Measurements from ENCODE around the gene HMGCR. TPM values are rescaled to one million over a fixed set of nuclear protein-coding genes. Genes with fewer than 3 reads are reported as not detected.
A peak's percentile ranks its signal among the peaks of the same experiment; 100 is the strongest.

HMGCR gene
- total and polyA plus RNA-seq, 9 of the 15 experiments (the other 6 are each of a cell fraction or from before 2014, with no cell fraction given) = 29.5 to 155 (median 61.5) TPM

GRCh38 chr5:75363726-75364495 lies 26.9 kb downstream of the HMGCR start (continued):
- no peak for TF ChIP-seq RBM15 (IDR thresholded peaks at IDR 0.05; ENCODE audit: insufficient read depth, low read length)
- peak; percentile 49; the same call in 1 of the 2 replicates for TF ChIP-seq MYNN (IDR thresholded peaks at IDR 0.05)
- TF ChIP-seq MYNN (CRISPR knock-in tag; IDR thresholded peaks at IDR 0.05) = no peak
- TF ChIP-seq NEUROD1 (IDR thresholded peaks at IDR 0.05; ENCODE audit: borderline replicate concordance, low read depth, low read length, partially characterized antibody) = no peak
- TF ChIP-seq, protein P1, sequence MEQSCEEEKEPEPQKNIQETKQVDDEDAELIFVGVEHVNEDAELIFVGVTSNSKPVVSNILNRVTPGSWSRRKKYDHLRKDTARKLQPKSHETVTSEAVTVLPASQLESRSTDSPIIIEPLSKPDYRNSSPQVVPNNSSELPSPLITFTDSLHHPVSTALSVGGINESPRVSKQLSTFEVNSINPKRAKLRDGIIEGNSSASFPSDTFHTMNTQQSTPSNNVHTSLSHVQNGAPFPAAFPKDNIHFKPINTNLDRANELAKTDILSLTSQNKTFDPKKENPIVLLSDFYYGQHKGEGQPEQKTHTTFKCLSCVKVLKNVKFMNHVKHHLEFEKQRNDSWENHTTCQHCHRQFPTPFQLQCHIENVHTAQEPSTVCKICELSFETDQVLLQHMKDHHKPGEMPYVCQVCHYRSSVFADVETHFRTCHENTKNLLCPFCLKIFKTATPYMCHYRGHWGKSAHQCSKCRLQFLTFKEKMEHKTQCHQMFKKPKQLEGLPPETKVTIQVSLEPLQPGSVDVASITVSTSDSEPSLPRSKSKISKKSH (CRISPR knock-in tag; IDR thresholded peaks at IDR 0.05) = no peak
- no peak for TF ChIP-seq NR2C2 (CRISPR knock-in tag; IDR thresholded peaks at IDR 0.05)
- no peak for TF ChIP-seq NR2C2 (tag; IDR thresholded peaks at IDR 0.05)
- TF ChIP-seq MXD1 (CRISPR knock-in tag; IDR thresholded peaks at IDR 0.05; ENCODE audit: borderline replicate concordance, poor library complexity, severe bottlenecking) = no peak
- TF ChIP-seq, protein P2, sequence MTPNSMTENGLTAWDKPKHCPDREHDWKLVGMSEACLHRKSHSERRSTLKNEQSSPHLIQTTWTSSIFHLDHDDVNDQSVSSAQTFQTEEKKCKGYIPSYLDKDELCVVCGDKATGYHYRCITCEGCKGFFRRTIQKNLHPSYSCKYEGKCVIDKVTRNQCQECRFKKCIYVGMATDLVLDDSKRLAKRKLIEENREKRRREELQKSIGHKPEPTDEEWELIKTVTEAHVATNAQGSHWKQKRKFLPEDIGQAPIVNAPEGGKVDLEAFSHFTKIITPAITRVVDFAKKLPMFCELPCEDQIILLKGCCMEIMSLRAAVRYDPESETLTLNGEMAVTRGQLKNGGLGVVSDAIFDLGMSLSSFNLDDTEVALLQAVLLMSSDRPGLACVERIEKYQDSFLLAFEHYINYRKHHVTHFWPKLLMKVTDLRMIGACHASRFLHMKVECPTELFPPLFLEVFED (CRISPR knock-in tag; conservative IDR thresholded peaks at IDR 0.05) = 0 out of 2 replicates have a peak, but pooled peaks have one; percentile 20
- no peak for TF ChIP-seq ZNF644 (tag; IDR thresholded peaks at IDR 0.05; ENCODE audit: low read depth)
- no peak for TF ChIP-seq ZNF512 (tag; IDR thresholded peaks at IDR 0.05)
- no peak for TF ChIP-seq E2F6 (IDR thresholded peaks at IDR 0.05; ENCODE audit: borderline replicate concordance in 1 of 2, extremely low read depth in 1 of 2, insufficient read depth in 1 of 2, insufficient read length in 1 of 2, low read depth in 1 of 2, low read length in 1 of 2, poor library complexity in 1 of 2, severe bottlenecking in 1 of 2)
- no peak for TF ChIP-seq NCOA4 (IDR thresholded peaks at IDR 0.05; ENCODE audit: partially characterized antibody)
- no peak for TF ChIP-seq NR0B1 (IDR thresholded peaks at IDR 0.05; ENCODE audit: partially characterized antibody)
- no peak for TF ChIP-seq KAT2B (IDR thresholded peaks at IDR 0.05; ENCODE audit: low read depth, low read length)
- no peak; the same call in 1 of the 2 replicates for TF ChIP-seq POLR2AphosphoS2 (IDR thresholded peaks at IDR 0.05; ENCODE audit: low read length)
- no peak for TF ChIP-seq CEBPB (tag; IDR thresholded peaks at IDR 0.05)
- TF ChIP-seq POLR2B (IDR thresholded peaks at IDR 0.05; ENCODE audit: low read depth, partially characterized antibody) = peak; percentile 67
- TF ChIP-seq ZNF140 (CRISPR knock-in tag; IDR thresholded peaks at IDR 0.05) = no peak

All from K562 (cell line).